ENCODE data around the gene CSRP3. TPM values are rescaled to one million over a fixed set of nuclear protein-coding genes. Genes with fewer than 3 reads are reported as not detected.

The CSRP3 gene
- total RNA-seq, 2 experiments from 2014 or later, result not detected

DNA sequence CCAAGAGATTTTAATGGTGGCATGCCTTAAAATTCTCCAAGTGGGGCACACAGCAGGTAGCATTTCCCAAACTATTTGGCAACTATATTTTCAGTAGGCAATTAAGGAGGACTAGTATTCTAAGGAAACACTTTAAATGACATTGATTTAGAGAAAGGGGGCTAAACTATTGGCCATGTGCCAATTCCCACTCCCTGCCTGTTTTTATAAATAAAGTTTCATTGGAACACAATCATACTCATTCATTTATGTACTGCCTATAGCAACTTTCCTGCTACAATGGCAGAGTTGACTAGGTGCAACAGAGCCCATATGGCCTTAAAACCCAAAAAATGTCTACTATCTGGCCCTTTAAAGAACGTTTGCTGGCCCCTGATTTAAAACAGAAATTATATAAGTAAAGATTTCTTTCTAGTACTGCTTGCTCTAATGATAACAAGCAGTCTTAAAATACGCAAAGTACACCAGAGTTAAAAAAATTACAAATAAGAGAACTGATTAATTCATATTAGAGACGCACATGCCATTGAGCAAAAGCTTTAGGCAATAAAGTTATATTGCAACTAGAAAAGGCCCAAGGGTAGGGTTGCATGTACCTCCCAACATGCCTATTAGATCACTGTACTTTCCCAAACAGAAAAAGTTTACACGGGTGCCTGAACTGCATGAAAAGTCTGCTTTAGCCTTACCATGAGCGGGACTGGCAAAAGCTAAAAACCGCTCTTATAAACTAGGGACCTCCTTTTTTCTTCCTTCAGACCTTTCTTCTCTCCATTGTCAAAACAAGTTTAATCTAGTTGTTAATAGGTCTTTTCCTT lies 24.8 kb upstream of the CSRP3 start:
- H3K4me3 ChIP-seq (ENCODE audit: low read length), result no peak overlapping the region
- DNase-seq (no peak), ATAC-seq (ENCODE audit: poor library complexity) (no peak)
- H3K9me3 ChIP-seq (ENCODE audit: control insufficient read depth in 1 of 2, insufficient read depth in 1 of 2, low read length in 2 of 2), result peaks cover 0 to 4% of the 10 kb centered on the region in 2 experiments
- H3K27ac ChIP-seq (ENCODE audit: low read depth in 1 of 2, low read length in 2 of 2), result no peak overlapping the region
- Mint-ChIP-seq H3K27ac (no peak overlapping the region), H3K4me3 (no peak overlapping the region), H3K36me3 (ENCODE audit: low read depth) (no peaks in the 10 kb centered on the region), H3K27me3 (no peaks in the 10 kb centered on the region), H3K4me1 (ENCODE audit: low read depth) (no peaks in the 10 kb centered on the region), H3K9me3 (no peaks in the 10 kb centered on the region)
- CTCF ChIA-PET, result no interaction called here
- H3K27me3 ChIP-seq (ENCODE audit: control insufficient read depth in 1 of 2, insufficient read depth in 2 of 2, low read length in 2 of 2), result no peaks in the 10 kb centered on the region
- intact Hi-C loops (cut with DNase I, micrococcal nuclease), result no loop called here
- POLR2A ChIA-PET, result no interaction called here
- no peak for TF ChIP-seq CTCF (IDR thresholded peaks at IDR 0.05)
- peaks cover 4% of the 10 kb centered on the region for H3K4me1 ChIP-seq (ENCODE audit: insufficient read depth, low read length)
- no peaks in the 10 kb centered on the region for H3K36me3 ChIP-seq (ENCODE audit: insufficient read depth, low read length)

DNA sequence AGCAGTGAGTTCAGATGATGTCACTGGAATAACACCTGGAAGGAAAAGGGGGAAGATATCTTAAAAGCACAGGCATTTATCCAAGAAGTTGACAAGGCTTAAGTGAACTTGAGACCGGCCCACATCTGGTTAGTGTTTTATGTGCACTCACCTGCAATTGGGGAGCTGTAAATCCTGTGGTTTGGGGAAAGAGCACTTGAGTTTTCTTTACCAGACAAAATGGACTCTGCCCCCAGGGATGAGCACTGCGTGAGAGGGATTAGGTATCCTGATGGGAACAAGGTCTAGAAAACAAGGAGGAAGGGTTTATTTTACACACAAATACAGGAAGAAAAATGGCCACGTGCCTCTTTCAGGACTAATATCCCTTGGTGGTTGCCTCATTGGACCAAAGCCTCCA lies 23.8 kb upstream of the CSRP3 start:
- Mint-ChIP-seq H3K4me1 (ENCODE audit: low read depth) (no peaks in the 10 kb centered on the region), H3K27me3 (no peaks in the 10 kb centered on the region), H3K9me3 (no peaks in the 10 kb centered on the region), H3K4me3 (no peak overlapping the region), H3K27ac (no peak overlapping the region), H3K36me3 (ENCODE audit: low read depth) (no peaks in the 10 kb centered on the region)
- Histone ChIP-seq H3K27me3 (ENCODE audit: control insufficient read depth in 1 of 2, insufficient read depth in 2 of 2, low read length in 2 of 2) (no peaks in the 10 kb centered on the region), H3K4me1 (ENCODE audit: insufficient read depth, low read length) (peaks cover 4% of the 10 kb centered on the region), H3K36me3 (ENCODE audit: insufficient read depth, low read length) (no peaks in the 10 kb centered on the region), H3K9me3 (ENCODE audit: control insufficient read depth in 1 of 2, insufficient read depth in 1 of 2, low read length in 2 of 2) (peaks cover 0 to 4% of the 10 kb centered on the region in 2 experiments), H3K4me3 (ENCODE audit: low read length) (no peak overlapping the region), H3K27ac (ENCODE audit: low read depth in 1 of 2, low read length in 2 of 2) (no peak overlapping the region)
- POLR2A ChIA-PET, result no interaction called here
- intact Hi-C loops (cut with DNase I, micrococcal nuclease), result no loop called here
- CTCF ChIA-PET, result no interaction called here
- no peak for TF ChIP-seq CTCF (IDR thresholded peaks at IDR 0.05)
- no peak for DNase-seq
- no peak for ATAC-seq (ENCODE audit: poor library complexity)

DNA sequence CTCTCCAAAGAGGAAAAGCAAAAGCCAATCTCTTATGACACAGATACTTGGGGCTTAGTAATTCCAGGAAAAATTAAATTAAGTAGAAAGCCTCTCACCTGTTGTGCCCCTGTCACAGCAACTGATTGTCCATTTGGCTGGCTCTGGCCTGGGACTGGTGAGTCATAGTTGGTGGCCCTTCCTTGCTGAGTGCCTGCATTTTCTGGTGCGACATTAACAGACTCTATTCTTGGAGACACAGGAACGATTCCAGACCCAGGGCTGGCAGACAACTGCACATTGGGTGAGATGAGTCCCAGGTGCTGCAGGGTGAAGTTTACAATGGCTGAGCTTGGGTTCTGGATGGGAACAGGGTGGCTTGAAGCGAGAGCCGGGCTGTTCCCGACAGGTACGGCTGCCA lies 23.3 kb upstream of the CSRP3 start:
- no peak for TF ChIP-seq CTCF (IDR thresholded peaks at IDR 0.05)
- no peaks in the 10 kb centered on the region for H3K36me3 Mint-ChIP-seq (ENCODE audit: low read depth)
- H3K4me1 Mint-ChIP-seq (ENCODE audit: low read depth), result no peaks in the 10 kb centered on the region
- Histone ChIP-seq H3K27ac (ENCODE audit: low read depth in 1 of 2, low read length in 2 of 2) (no peak overlapping the region), H3K27me3 (ENCODE audit: control insufficient read depth in 1 of 2, insufficient read depth in 2 of 2, low read length in 2 of 2) (no peaks in the 10 kb centered on the region), H3K9me3 (ENCODE audit: control insufficient read depth in 1 of 2, insufficient read depth in 1 of 2, low read length in 2 of 2) (peaks cover 0 to 4% of the 10 kb centered on the region in 2 experiments), H3K4me1 (ENCODE audit: insufficient read depth, low read length) (peaks cover 4% of the 10 kb centered on the region), H3K36me3 (ENCODE audit: insufficient read depth, low read length) (no peaks in the 10 kb centered on the region), H3K4me3 (ENCODE audit: low read length) (no peak overlapping the region)
- no peak overlapping the region for H3K4me3 Mint-ChIP-seq
- ChIA-PET POLR2A (no interaction called here), CTCF (no interaction called here)
- intact Hi-C loops (cut with DNase I, micrococcal nuclease), result no loop called here
- no peaks in the 10 kb centered on the region for H3K9me3 Mint-ChIP-seq
- no peak for DNase-seq
- ATAC-seq (ENCODE audit: poor library complexity), result no peak
- no peaks in the 10 kb centered on the region for H3K27me3 Mint-ChIP-seq
- H3K27ac Mint-ChIP-seq, result no peak overlapping the region
